ENCODE results near the gene RPS6KA6.

DNA sequence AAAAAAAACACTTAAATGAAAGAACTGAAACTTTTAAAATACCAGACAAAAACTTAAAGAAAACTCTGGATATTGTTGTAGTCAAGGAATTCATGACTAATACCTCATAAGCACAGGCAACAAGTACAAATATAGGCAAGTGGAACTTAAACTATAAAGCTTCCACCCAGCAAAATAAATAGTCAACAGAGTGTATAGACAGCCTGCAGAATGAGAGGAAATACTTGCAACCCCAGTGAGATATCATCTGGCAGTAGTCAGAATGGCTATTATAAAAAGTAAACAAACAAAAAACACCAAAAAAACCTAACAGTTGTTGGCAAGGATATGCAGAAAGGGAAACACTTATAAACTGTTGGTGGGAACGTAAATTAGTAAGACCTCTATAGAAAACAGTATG, 9.6 kb upstream of the RPS6KA6 start:
- TF ChIP-seq, protein P1, sequence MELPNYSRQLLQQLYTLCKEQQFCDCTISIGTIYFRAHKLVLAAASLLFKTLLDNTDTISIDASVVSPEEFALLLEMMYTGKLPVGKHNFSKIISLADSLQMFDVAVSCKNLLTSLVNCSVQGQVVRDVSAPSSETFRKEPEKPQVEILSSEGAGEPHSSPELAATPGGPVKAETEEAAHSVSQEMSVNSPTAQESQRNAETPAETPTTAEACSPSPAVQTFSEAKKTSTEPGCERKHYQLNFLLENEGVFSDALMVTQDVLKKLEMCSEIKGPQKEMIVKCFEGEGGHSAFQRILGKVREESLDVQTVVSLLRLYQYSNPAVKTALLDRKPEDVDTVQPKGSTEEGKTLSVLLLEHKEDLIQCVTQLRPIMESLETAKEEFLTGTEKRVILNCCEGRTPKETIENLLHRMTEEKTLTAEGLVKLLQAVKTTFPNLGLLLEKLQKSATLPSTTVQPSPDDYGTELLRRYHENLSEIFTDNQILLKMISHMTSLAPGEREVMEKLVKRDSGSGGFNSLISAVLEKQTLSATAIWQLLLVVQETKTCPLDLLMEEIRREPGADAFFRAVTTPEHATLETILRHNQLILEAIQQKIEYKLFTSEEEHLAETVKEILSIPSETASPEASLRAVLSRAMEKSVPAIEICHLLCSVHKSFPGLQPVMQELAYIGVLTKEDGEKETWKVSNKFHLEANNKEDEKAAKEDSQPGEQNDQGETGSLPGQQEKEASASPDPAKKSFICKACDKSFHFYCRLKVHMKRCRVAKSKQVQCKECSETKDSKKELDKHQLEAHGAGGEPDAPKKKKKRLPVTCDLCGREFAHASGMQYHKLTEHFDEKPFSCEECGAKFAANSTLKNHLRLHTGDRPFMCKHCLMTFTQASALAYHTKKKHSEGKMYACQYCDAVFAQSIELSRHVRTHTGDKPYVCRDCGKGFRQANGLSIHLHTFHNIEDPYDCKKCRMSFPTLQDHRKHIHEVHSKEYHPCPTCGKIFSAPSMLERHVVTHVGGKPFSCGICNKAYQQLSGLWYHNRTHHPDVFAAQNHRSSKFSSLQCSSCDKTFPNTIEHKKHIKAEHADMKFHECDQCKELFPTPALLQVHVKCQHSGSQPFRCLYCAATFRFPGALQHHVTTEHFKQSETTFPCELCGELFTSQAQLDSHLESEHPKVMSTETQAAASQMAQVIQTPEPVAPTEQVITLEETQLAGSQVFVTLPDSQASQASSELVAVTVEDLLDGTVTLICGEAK (IDR thresholded peaks at IDR 0.05; ENCODE audit: borderline replicate concordance), result no peak
- TF ChIP-seq HDAC2 (IDR thresholded peaks at IDR 0.05), result no peak
- TF ChIP-seq USF2 (IDR thresholded peaks at IDR 0.05; ENCODE audit: borderline replicate concordance, low read depth, low read length), result no peak

Measured in GM12878 (cell line).